Keratinocyte (primary cell): ENCODE results near the gene NRXN2. TPM values are rescaled to one million over a fixed set of nuclear protein-coding genes. Genes with fewer than 3 reads are reported as not detected.

Experiments used
- DNase-seq: peaks from one replicate; pipeline ENCODE4 v3.0.0-alpha.2; 2011; ENCODE audit warnings: low read depth, missing footprints, low spot score
- FAIRE-seq: peaks from 2 replicates; lab custom pipeline; 2011; peaks lifted over from hg19 to GRCh38; lab: Jason Lieb, UNC
- H2AFZ ChIP-seq: 2 replicates; pipeline ENCODE4 v1.6.0; 2012; ENCODE audit warnings: low read length, control low read depth, inconsistent platforms; ENCODE audit not compliant: control insufficient read depth
- H3K27ac ChIP-seq: 2 replicates; pipeline ENCODE4 v1.5.1; 2011; ENCODE audit warnings: low read length; ENCODE audit not compliant: control insufficient read depth, insufficient read depth
- H3K27me3 ChIP-seq: 3 replicates; pipeline ENCODE4 v1.6.0; 2011; ENCODE audit warnings: low read length; ENCODE audit not compliant: control insufficient read depth, insufficient read depth; ENCODE audit errors: extremely low read depth
- H3K36me3 ChIP-seq, 2 experiments: 2 replicates in 1 of 2; 3 replicates in 1 of 2; pipeline ENCODE4 v1.5.1; 2011; ENCODE audit warnings: low read length in 2 of 2, mild to moderate bottlenecking in 1 of 2; ENCODE audit not compliant: control insufficient read depth in 2 of 2, insufficient read depth in 2 of 2; ENCODE audit errors: extremely low read depth in 1 of 2
- H3K4me1 ChIP-seq: 3 replicates; pipeline ENCODE4 v1.5.1; 2011; ENCODE audit warnings: low read length; ENCODE audit not compliant: control insufficient read depth, insufficient read depth; ENCODE audit errors: extremely low read depth
- H3K4me2 ChIP-seq: 3 replicates; pipeline ENCODE4 v1.6.0; 2011; ENCODE audit warnings: low read depth, low read length; ENCODE audit not compliant: control insufficient read depth, insufficient read depth; ENCODE audit errors: extremely low read depth
- H3K4me3 ChIP-seq, 3 experiments: fragments of 200-600 bp in 1 of 3; sonication (generic) in 1 of 3; 2 replicates in 2 of 3; 3 replicates in 1 of 3; pipeline ENCODE4 v1.5.1; 2011 to 2016; ENCODE audit warnings: low read length in 3 of 3, mild to moderate bottlenecking in 3 of 3, control low read depth in 2 of 3, inconsistent platforms in 1 of 3, low read depth in 1 of 3, mixed read lengths in 1 of 3, mixed run types in 1 of 3, moderate library complexity in 1 of 3; ENCODE audit not compliant: control insufficient read depth in 2 of 3, insufficient read depth in 2 of 3; ENCODE audit errors: extremely low read depth in 1 of 3
- H3K79me2 ChIP-seq: 2 replicates; pipeline ENCODE4 v1.6.0; 2012; ENCODE audit warnings: low read length; ENCODE audit not compliant: control insufficient read depth, insufficient read depth
- H3K9ac ChIP-seq: 3 replicates; pipeline ENCODE4 v1.6.0; 2011; ENCODE audit warnings: low read length; ENCODE audit not compliant: control insufficient read depth, insufficient read depth; ENCODE audit errors: extremely low read depth
- H3K9me1 ChIP-seq: 3 replicates; pipeline ENCODE4 v1.6.0; 2011; ENCODE audit warnings: low read length; ENCODE audit not compliant: control insufficient read depth, insufficient read depth; ENCODE audit errors: extremely low read depth
- H3K9me3 ChIP-seq: 2 replicates; pipeline ENCODE4 v1.5.1; 2012; ENCODE audit warnings: low read depth, low read length; ENCODE audit not compliant: control insufficient read depth
- H4K20me1 ChIP-seq: 3 replicates; pipeline ENCODE4 v1.6.0; 2011; ENCODE audit warnings: low read length; ENCODE audit not compliant: control insufficient read depth, insufficient read depth; ENCODE audit errors: extremely low read depth
- CTCF ChIP-seq, 3 experiments: IDR thresholded peaks in 1 of 3; conservative IDR thresholded peaks in 1 of 3; optimal IDR thresholded peaks in 1 of 3; 2 replicates in 2 of 3; 3 replicates in 1 of 3; pipeline versions ENCODE3 to v1.5.1; 2011; ENCODE audit warnings: low read length in 3 of 3, mild to moderate bottlenecking in 3 of 3, moderate library complexity in 2 of 3, control low read depth in 1 of 3, inconsistent platforms in 1 of 3; ENCODE audit not compliant: insufficient read depth in 2 of 3; ENCODE audit errors: extremely low read depth in 1 of 3
- EZH2 ChIP-seq: IDR thresholded peaks from one replicate; pipeline ENCODE4 v1.6.1; 2012; ENCODE audit warnings: inconsistent platforms, mild to moderate bottlenecking, low read length, moderate library complexity
- dilution Hi-C: fragments of 300-500 bp; cut with MboI; formaldehyde crosslinking; loops from one replicate; pipeline ENCODE4 v1.7.0; 2020; ENCODE audit warnings: low sequenced_read_pairs; ENCODE audit not compliant: extremely low pct_ligation_motif_present
- polyA plus RNA-seq, 5 experiments: library from polyadenylated mRNA; depleted of rRNA in 3 of 5; stranded (reverse) in 3 of 5; stranded (forward) in 1 of 5; unstranded in 1 of 5; fragments of >200 nt; gene quantifications; 1 replicate in 1 of 5; 2 replicates in 3 of 5; 3 replicates in 1 of 5; pipeline versions ENCODE4 v1.2.1 to v1.2.3, GENCODE V29; 2011 to 2012; ENCODE audit warnings: missing spikeins in 2 of 5, low read depth in 1 of 5, low replicate concordance in 1 of 5

Gene NRXN2
- polyA plus RNA-seq, 1 donor (not counting 4 experiments of a cell fraction or from before 2014, with no cell fraction given), result not detected

GRCh38 chr11:64747961-64748665, 25.1 kb upstream of the NRXN2 start:
- H2AFZ ChIP-seq, result no peak overlapping the region
- no peak for DNase-seq

GRCh38 chr11:64746486-64746885, 23.5 kb upstream of the NRXN2 start:
- H3K9me1 ChIP-seq, result no peaks in the 10 kb centered on the region
- no peak for FAIRE-seq
- no peaks in the 10 kb centered on the region for H3K9me3 ChIP-seq
- no peaks in the 10 kb centered on the region for H3K79me2 ChIP-seq
- dilution Hi-C loops, result no loop called here
- H3K4me3 ChIP-seq, result no peak overlapping the region
- no peak overlapping the region for H3K27ac ChIP-seq
- H3K9ac ChIP-seq, result no peak overlapping the region
- peaks cover 53% of the 10 kb centered on the region for H3K27me3 ChIP-seq
- peaks cover 28% of the 10 kb centered on the region for H3K4me1 ChIP-seq
- no peak overlapping the region for H2AFZ ChIP-seq
- no peak for TF ChIP-seq EZH2
- no peaks in the 10 kb centered on the region for H3K36me3 ChIP-seq
- no peaks in the 10 kb centered on the region for H4K20me1 ChIP-seq
- no peak overlapping the region for H3K4me2 ChIP-seq
- DNase-seq, result no peak

More at GRCh38 chr11:64747961-64748665, 25.1 kb upstream of the NRXN2 start:
- Histone ChIP-seq H3K27me3 (peaks cover 37% of the 10 kb centered on the region), H3K4me2 (no peak overlapping the region), H3K4me3 (no peak overlapping the region), H3K9ac (no peak overlapping the region), H3K79me2 (no peaks in the 10 kb centered on the region), H3K4me1 (peaks cover 20% of the 10 kb centered on the region), H3K36me3 (no peaks in the 10 kb centered on the region), H3K9me3 (no peaks in the 10 kb centered on the region), H3K9me1 (no peaks in the 10 kb centered on the region), H3K27ac (no peak overlapping the region), H4K20me1 (no peaks in the 10 kb centered on the region)
- no peak for FAIRE-seq
- dilution Hi-C loops, result no loop called here
- TF ChIP-seq CTCF (optimal IDR thresholded peaks at IDR 0.05 in 1 of 3, IDR thresholded peaks at IDR 0.05 in 1 of 3, conservative IDR thresholded peaks at IDR 0.05 in 1 of 3; ENCODE audit: extremely low read depth in 1 of 3, insufficient read depth in 2 of 3, low read length in 3 of 3) (no peak), EZH2 (no peak)
